Measurements from ENCODE around the gene TMEM255B.

The TMEM255B gene

GRCh38 chr13:113796964-113797676 lies 38.1 kb downstream of the TMEM255B start:
- TF ChIP-seq EZH2phosphoT487 (IDR thresholded peaks at IDR 0.05; ENCODE audit: borderline replicate concordance) (no peak), CTCF (conservative IDR thresholded peaks at IDR 0.05; ENCODE audit: low read length) (no peak)
- H3K4me2 ChIP-seq (ENCODE audit: low read depth, low read length, poor library complexity, severe bottlenecking): no peak overlapping the region
- H3K9me2 ChIP-seq (replicated peaks; ENCODE audit: low read depth, low read length): no peaks in the 10 kb centered on the region

GRCh38 chr13:113798200-113798811 lies 39.3 kb downstream of the TMEM255B start:
- H3K9ac ChIP-seq (ENCODE audit: low read depth, low read length, poor library complexity, severe bottlenecking): no peak overlapping the region
- no peak overlapping the region for H3K4me3 ChIP-seq (ENCODE audit: low read length, poor library complexity, severe bottlenecking)
- H3K9me3 ChIP-seq (ENCODE audit: insufficient read depth, low read depth, low read length): no peaks in the 10 kb centered on the region
- H4K20me1 ChIP-seq (ENCODE audit: insufficient read depth, low read length, poor library complexity, severe bottlenecking): no peaks in the 10 kb centered on the region
- no peak overlapping the region for H2AFZ ChIP-seq (ENCODE audit: low read length)
- no peak overlapping the region for H3K4me2 ChIP-seq (ENCODE audit: low read depth, low read length, poor library complexity, severe bottlenecking)
- no peaks in the 10 kb centered on the region for H3K27me3 ChIP-seq (ENCODE audit: insufficient read depth, low read length, poor library complexity, severe bottlenecking)
- TF ChIP-seq CTCF (conservative IDR thresholded peaks at IDR 0.05; ENCODE audit: low read length): no peak
- no peak for TF ChIP-seq EZH2phosphoT487 (IDR thresholded peaks at IDR 0.05; ENCODE audit: borderline replicate concordance)
- H3F3A ChIP-seq (ENCODE audit: low read depth): no peaks in the 10 kb centered on the region
- H3K9me2 ChIP-seq (replicated peaks; ENCODE audit: low read depth, low read length): no peaks in the 10 kb centered on the region
- H3K4me1 ChIP-seq (ENCODE audit: insufficient read depth, low read length, poor library complexity, severe bottlenecking): no peaks in the 10 kb centered on the region
- no peaks in the 10 kb centered on the region for H3K79me2 ChIP-seq (ENCODE audit: insufficient read depth, low read length)
- no peaks in the 10 kb centered on the region for H3K36me3 ChIP-seq (ENCODE audit: insufficient read depth, low read length)

More at GRCh38 chr13:113796964-113797676, 38.1 kb downstream of the TMEM255B start:
- Histone ChIP-seq H3K9ac (ENCODE audit: low read depth, low read length, poor library complexity, severe bottlenecking) (no peak overlapping the region), H3K4me3 (ENCODE audit: low read length, poor library complexity, severe bottlenecking) (no peak overlapping the region), H3F3A (ENCODE audit: low read depth) (no peaks in the 10 kb centered on the region), H2AFZ (ENCODE audit: low read length) (no peak overlapping the region), H4K20me1 (ENCODE audit: insufficient read depth, low read length, poor library complexity, severe bottlenecking) (no peaks in the 10 kb centered on the region), H3K36me3 (ENCODE audit: insufficient read depth, low read length) (no peaks in the 10 kb centered on the region), H3K4me1 (ENCODE audit: insufficient read depth, low read length, poor library complexity, severe bottlenecking) (no peaks in the 10 kb centered on the region), H3K9me3 (ENCODE audit: insufficient read depth, low read depth, low read length) (no peaks in the 10 kb centered on the region), H3K27me3 (ENCODE audit: insufficient read depth, low read length, poor library complexity, severe bottlenecking) (no peaks in the 10 kb centered on the region), H3K79me2 (ENCODE audit: insufficient read depth, low read length) (no peaks in the 10 kb centered on the region)

GRCh38 chr13:113800576-113800926 lies 41.5 kb downstream of the TMEM255B start:
- H3K27me3 ChIP-seq (ENCODE audit: insufficient read depth, low read length, poor library complexity, severe bottlenecking): no peaks in the 10 kb centered on the region
- TF ChIP-seq EZH2phosphoT487 (IDR thresholded peaks at IDR 0.05; ENCODE audit: borderline replicate concordance) (no peak), CTCF (conservative IDR thresholded peaks at IDR 0.05; ENCODE audit: low read length) (no peak)

More at GRCh38 chr13:113800576-113800926, 41.5 kb downstream of the TMEM255B start:
- no peaks in the 10 kb centered on the region for H3K4me1 ChIP-seq (ENCODE audit: insufficient read depth, low read length, poor library complexity, severe bottlenecking)
- H3F3A ChIP-seq (ENCODE audit: low read depth): no peaks in the 10 kb centered on the region
- no peaks in the 10 kb centered on the region for H3K36me3 ChIP-seq (ENCODE audit: insufficient read depth, low read length)
- no peak overlapping the region for H2AFZ ChIP-seq (ENCODE audit: low read length)
- no peaks in the 10 kb centered on the region for H4K20me1 ChIP-seq (ENCODE audit: insufficient read depth, low read length, poor library complexity, severe bottlenecking)
- H3K9me3 ChIP-seq (ENCODE audit: insufficient read depth, low read depth, low read length): no peaks in the 10 kb centered on the region
- H3K4me2 ChIP-seq (ENCODE audit: low read depth, low read length, poor library complexity, severe bottlenecking): no peak overlapping the region
- no peaks in the 10 kb centered on the region for H3K9me2 ChIP-seq (replicated peaks; ENCODE audit: low read depth, low read length)
- no peaks in the 10 kb centered on the region for H3K79me2 ChIP-seq (ENCODE audit: insufficient read depth, low read length)
- H3K9ac ChIP-seq (ENCODE audit: low read depth, low read length, poor library complexity, severe bottlenecking): no peak overlapping the region
- H3K4me3 ChIP-seq (ENCODE audit: low read length, poor library complexity, severe bottlenecking): no peak overlapping the region
